HCT116 (cell line): Measurements from ENCODE around the gene IL3RA. TPM values are rescaled to one million over a fixed set of nuclear protein-coding genes. Genes with fewer than 3 reads are reported as not detected.

Experiments used
- ATAC-seq: fragments of 200-7000 bp; cut with Tn5 transposase; 2 replicates; pipeline ENCODE4 v1.9.1; 2020; ENCODE audit warnings: mild to moderate bottlenecking, moderate library complexity
- BruUV-seq: library from RNA; stranded (reverse); fragments of 400-500 nt; replicated peaks from 2 replicates; lab custom pipeline; 2021; lab: Mats Ljungman, UMichigan
- CTCF ChIA-PET: fragments of 300-600 bp; sonication (Branson Sonifier 250); formaldehyde crosslinking; loops from one replicate; lab custom pipeline; 2021; ENCODE audit warnings: antibody characterized with exemption; lab: Charles Lee
- POLR2A ChIA-PET: fragments of 300-600, 350-600 bp; sonication (Branson Sonifier 250); formaldehyde crosslinking; loops from one replicate; lab custom pipeline; 2021; ENCODE audit warnings: antibody characterized with exemption; lab: Charles Lee
- RAD21 ChIA-PET, 2 experiments: fragments of 300-600 bp; sonication (Branson Sonifier 250); formaldehyde crosslinking; loops; one replicate each; lab custom pipeline; 2023; ENCODE audit warnings: low total read pairs in 2 of 2; ENCODE audit not compliant: uncharacterized antibody in 2 of 2, unreplicated experiment in 2 of 2, low non-redundant PET in 1 of 2; lab: Charles Lee
- DNase-seq: peaks from one replicate; pipeline ENCODE4 v3.0.0-alpha.2; 2010; ENCODE audit warnings: low read depth, low spot score
- H2AFZ ChIP-seq: fragments of 200-600 bp; shearing (Covaris generic), sonication (generic); 2 replicates; pipeline ENCODE4 v1.6.1; 2017; ENCODE audit warnings: low read depth, mixed run types, mixed read lengths, antibody characterized with exemption, low read length; ENCODE audit not compliant: poor library complexity, severe bottlenecking
- H3K27ac ChIP-seq: 2 replicates; pipeline ENCODE4 v1.5.1; 2012; ENCODE audit warnings: low read depth, low read length
- H3K27me3 ChIP-seq: fragments of 200-600 bp; sonication (generic); 2 replicates; pipeline ENCODE4 v1.6.1; 2016; ENCODE audit warnings: mixed run types, low read length, mixed read lengths; ENCODE audit not compliant: insufficient read depth
- H3K36me3 ChIP-seq, 2 experiments: fragments of 200-500 bp in 1 of 2; fragments of 200-600 bp in 1 of 2; sonication (Bioruptor generic) in 1 of 2; sonication (generic) in 1 of 2; 2 replicates each; pipeline versions ENCODE4 v1.5.1 to v1.6.1; 2014 to 2016; ENCODE audit warnings: low read length in 2 of 2, inconsistent platforms in 1 of 2, mixed read lengths in 1 of 2, mixed run types in 1 of 2; ENCODE audit not compliant: insufficient read depth in 2 of 2, control insufficient read depth in 1 of 2
- H3K4me1 ChIP-seq, 2 experiments: fragments of 200-600 bp in 1 of 2; sonication (generic) in 1 of 2; 2 replicates each; pipeline versions ENCODE4 v1.5.1 to v1.6.1; 2012 to 2017; ENCODE audit warnings: low read length in 2 of 2, inconsistent platforms in 1 of 2, mild to moderate bottlenecking in 1 of 2, mixed read lengths in 1 of 2, mixed run types in 1 of 2, moderate library complexity in 1 of 2; ENCODE audit not compliant: insufficient read depth in 2 of 2, control insufficient read depth in 1 of 2
- H3K4me2 ChIP-seq: fragments of 200-600 bp; sonication (generic); 2 replicates; pipeline ENCODE4 v1.6.1; 2017; ENCODE audit warnings: mixed run types, low read length, mixed read lengths
- H3K4me3 ChIP-seq, 2 experiments: fragments of 200-600 bp in 1 of 2; sonication (generic) in 1 of 2; replicated peaks in 1 of 2; 2 replicates each; pipeline ENCODE4 v1.5.1; 2011 to 2016; ENCODE audit warnings: low read length in 2 of 2, control low read depth in 1 of 2, low read depth in 1 of 2, mild to moderate bottlenecking in 1 of 2, mixed read lengths in 1 of 2, mixed run types in 1 of 2
- H3K79me2 ChIP-seq: fragments of 200-600 bp; sonication (generic); 2 replicates; pipeline ENCODE4 v1.6.1; 2017; ENCODE audit warnings: mild to moderate bottlenecking, mixed run types, low read length, moderate library complexity, mixed read lengths; ENCODE audit not compliant: insufficient read depth
- H3K9ac ChIP-seq: fragments of 200-600 bp; sonication (generic); 2 replicates; pipeline ENCODE4 v1.6.1; 2016; ENCODE audit warnings: low read length, mixed read lengths
- H3K9me2 ChIP-seq: fragments of 200-600 bp; sonication (generic), shearing (Covaris generic); 2 replicates; pipeline ENCODE4 v1.6.1; 2017; ENCODE audit warnings: mixed run types, mild to moderate bottlenecking, moderate library complexity; ENCODE audit not compliant: insufficient read depth
- H3K9me3 ChIP-seq, 2 experiments: fragments of 200-500 bp in 1 of 2; fragments of 200-600 bp in 1 of 2; sonication (Bioruptor generic) in 1 of 2; sonication (generic) in 1 of 2; 2 replicates each; pipeline ENCODE4 v1.6.1; 2014 to 2017; ENCODE audit warnings: low read length in 2 of 2, mixed read lengths in 2 of 2, inconsistent platforms in 1 of 2, low read depth in 1 of 2, mild to moderate bottlenecking in 1 of 2, mixed run types in 1 of 2, moderate library complexity in 1 of 2; ENCODE audit not compliant: control insufficient read depth in 1 of 2, insufficient read depth in 1 of 2
- H4K20me1 ChIP-seq: fragments of 200-600 bp; sonication (generic), shearing (Covaris generic); 2 replicates; pipeline ENCODE4 v1.6.1; 2017; ENCODE audit warnings: mixed run types, mild to moderate bottlenecking, moderate library complexity; ENCODE audit not compliant: insufficient read depth
- CTCF ChIP-seq, 3 experiments: fragments of 200-600 bp in 1 of 3; sonication (generic) in 1 of 3; IDR thresholded peaks in 2 of 3; conservative IDR thresholded peaks in 1 of 3; 2 replicates each; pipeline ENCODE4 v1.5.1; 2012 to 2017; ENCODE audit warnings: low read depth in 2 of 3, low read length in 2 of 3, antibody characterized with exemption in 1 of 3, borderline replicate concordance in 1 of 3, control low read depth in 1 of 3, mild to moderate bottlenecking in 1 of 3, mixed read lengths in 1 of 3, mixed run types in 1 of 3, moderate library complexity in 1 of 3; ENCODE audit not compliant: insufficient read depth in 1 of 3
- ELF1 ChIP-seq: IDR thresholded peaks from 2 replicates; pipeline ENCODE4 v1.6.1; 2012; ENCODE audit warnings: low read depth, borderline replicate concordance
- EZH2 ChIP-seq: fragments of 200-600 bp; sonication (generic); IDR thresholded peaks from 2 replicates; pipeline ENCODE4 v1.6.1; 2017; ENCODE audit warnings: antibody characterized with exemption, mixed run types
- FOSL1 ChIP-seq: IDR thresholded peaks from 2 replicates; pipeline ENCODE4 v1.6.1; 2012; ENCODE audit warnings: low read depth
- JUND ChIP-seq: IDR thresholded peaks from 2 replicates; pipeline ENCODE4 v1.6.1; 2012
- RAD21 ChIP-seq: IDR thresholded peaks from 2 replicates; pipeline ENCODE4 v1.6.1; 2012; ENCODE audit warnings: low read depth, mild to moderate bottlenecking
- REST ChIP-seq: IDR thresholded peaks from 2 replicates; pipeline ENCODE4 v1.6.1; 2012; ENCODE audit warnings: low read depth
- ZFX ChIP-seq: fragments of 450-650 bp; IDR thresholded peaks from 2 replicates; pipeline ENCODE4 v1.6.1; 2017
- ZNF274 ChIP-seq: fragments of 200-500 bp; sonication (Bioruptor generic); IDR thresholded peaks from 2 replicates; pipeline ENCODE4 v1.6.1; 2014; ENCODE audit warnings: mild to moderate bottlenecking, low read depth, low read length, inconsistent platforms
- intact Hi-C: fragments of 100-400 bp; cut with micrococcal nuclease; formaldehyde crosslinking; loops from 2 replicates; pipeline ENCODE4 v1.10.0; 2022
- total RNA-seq: library from RNA; stranded (reverse); gene quantifications from one replicate; pipeline ENCODE4 v1.2.1, GENCODE V29; 2021; ENCODE audit not compliant: unreplicated experiment

IL3RA gene
- total RNA-seq, 1 experiment from 2014 or later: not detected

GRCh38 chrX:1294301-1295067 lies 42.1 kb upstream of the IL3RA start:
- ATAC-seq: no peak
- peaks cover 0 to 2% of the 10 kb centered on the region in 2 experiments; a peak in 1 of 4 replicates for H3K9me3 ChIP-seq

More at GRCh38 chrX:1294301-1295067, 42.1 kb upstream of the IL3RA start:
- Histone ChIP-seq H3K79me2 (no peaks in the 10 kb centered on the region), H2AFZ (no peak overlapping the region), H3K36me3 (no peaks in the 10 kb centered on the region), H3K9me2 (no peaks in the 10 kb centered on the region), H4K20me1 (no peaks in the 10 kb centered on the region), H3K27me3 (no peaks in the 10 kb centered on the region), H3K9ac (no peak overlapping the region), H3K27ac (no peak overlapping the region), H3K4me1 (no peaks in the 10 kb centered on the region), H3K4me2 (no peak overlapping the region), H3K4me3 (no peak overlapping the region)
- DNase-seq: no peak
- ChIA-PET CTCF (no interaction called here), POLR2A (no interaction called here), RAD21 (no interaction called here)
- BruUV-seq: no TSS peak
- intact Hi-C loops: no loop called here
- TF ChIP-seq REST (no peak), CTCF (IDR thresholded peaks at IDR 0.05 in 2 of 3, conservative IDR thresholded peaks at IDR 0.05 in 1 of 3; ENCODE audit: borderline replicate concordance in 1 of 3, insufficient read depth in 1 of 3, low read depth in 2 of 3, low read length in 2 of 3) (no peak), EZH2 (no peak), FOSL1 (no peak), ZNF274 (no peak), JUND (no peak), ELF1 (no peak), RAD21 (no peak), ZFX (no peak)
